Measurements from ENCODE around the gene DAP. TPM values are rescaled to one million over a fixed set of nuclear protein-coding genes. Genes with fewer than 3 reads are reported as not detected.
A peak's percentile ranks its signal among the peaks of the same experiment; 100 is the strongest.

DAP gene
- total and polyA plus RNA-seq, 9 donors: 23.4 to 72.6 (median 52.4) TPM

GRCh38 chr5:10747678-10748622 lies 13.1 kb downstream of the DAP start:
- 90% methylated on average over 3 of the region's 9 CpGs for WGBS (ENCODE audit: insufficient coverage)
- no peak overlapping the region for H3K27ac ChIP-seq (ENCODE audit: low read length)

GRCh38 chr5:10746711-10747110 lies 14.3 kb downstream of the DAP start:
- peak; percentile 43 for DNase-seq
- H3K27me3 ChIP-seq (ENCODE audit: control insufficient read depth, insufficient read depth, low read length): no peaks in the 10 kb centered on the region
- WGBS (ENCODE audit: insufficient coverage): 95% methylated on average over 3 of the region's 6 CpGs
- H3K4me1 ChIP-seq (ENCODE audit: control insufficient read depth, insufficient read depth, low read length): peaks cover 2% of the 10 kb centered on the region
- peaks cover 6% of the 10 kb centered on the region for H3K9me3 ChIP-seq (replicated peaks; ENCODE audit: control insufficient read depth, low read depth, low read length)
- H3K27ac ChIP-seq (ENCODE audit: low read length): no peak overlapping the region
- H3K36me3 ChIP-seq (ENCODE audit: control insufficient read depth, insufficient read depth, low read length): peaks cover 63% of the 10 kb centered on the region
- H3K4me3 ChIP-seq (ENCODE audit: low read length): no peak overlapping the region

More at GRCh38 chr5:10747678-10748622, 13.1 kb downstream of the DAP start:
- DNase-seq: no peak
- peaks cover 62% of the 10 kb centered on the region for H3K36me3 ChIP-seq (ENCODE audit: control insufficient read depth, insufficient read depth, low read length)
- no peaks in the 10 kb centered on the region for H3K27me3 ChIP-seq (ENCODE audit: control insufficient read depth, insufficient read depth, low read length)
- peaks cover 2% of the 10 kb centered on the region for H3K4me1 ChIP-seq (ENCODE audit: control insufficient read depth, insufficient read depth, low read length)
- H3K4me3 ChIP-seq (ENCODE audit: low read length): no peak overlapping the region
- H3K9me3 ChIP-seq (replicated peaks; ENCODE audit: control insufficient read depth, low read depth, low read length): peaks cover 4% of the 10 kb centered on the region

DNA sequence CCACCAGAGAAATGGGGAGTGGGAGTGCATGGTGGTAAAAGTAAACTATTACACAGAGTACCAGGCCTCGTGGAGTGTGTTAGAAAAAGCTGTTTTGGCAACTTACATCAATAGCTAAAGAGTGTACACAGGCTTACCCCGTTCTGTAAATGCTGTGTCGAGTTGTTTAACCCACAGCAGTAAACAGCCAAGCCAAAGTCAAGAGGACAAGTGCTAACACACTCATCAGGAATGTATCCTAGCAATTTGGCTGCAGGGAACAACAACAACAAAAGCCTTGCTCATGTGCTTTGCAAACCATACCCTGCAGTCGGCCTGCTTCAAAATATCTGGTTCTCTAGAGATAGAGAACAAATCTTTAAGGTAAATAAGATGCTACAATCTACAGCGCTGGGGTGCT lies 15.9 kb downstream of the DAP start:
- Histone ChIP-seq H3K27me3 (ENCODE audit: control insufficient read depth, insufficient read depth, low read length) (no peaks in the 10 kb centered on the region), H3K4me3 (ENCODE audit: low read length) (no peak overlapping the region), H3K9me3 (replicated peaks; ENCODE audit: control insufficient read depth, low read depth, low read length) (peaks cover 11% of the 10 kb centered on the region), H3K36me3 (ENCODE audit: control insufficient read depth, insufficient read depth, low read length) (peaks cover 61% of the 10 kb centered on the region), H3K27ac (ENCODE audit: low read length) (no peak overlapping the region), H3K4me1 (ENCODE audit: control insufficient read depth, insufficient read depth, low read length) (no peaks in the 10 kb centered on the region)
- no peak for DNase-seq
- no CpG with 5 or more reads among the region's 5 CpGs for WGBS (ENCODE audit: insufficient coverage)

DNA sequence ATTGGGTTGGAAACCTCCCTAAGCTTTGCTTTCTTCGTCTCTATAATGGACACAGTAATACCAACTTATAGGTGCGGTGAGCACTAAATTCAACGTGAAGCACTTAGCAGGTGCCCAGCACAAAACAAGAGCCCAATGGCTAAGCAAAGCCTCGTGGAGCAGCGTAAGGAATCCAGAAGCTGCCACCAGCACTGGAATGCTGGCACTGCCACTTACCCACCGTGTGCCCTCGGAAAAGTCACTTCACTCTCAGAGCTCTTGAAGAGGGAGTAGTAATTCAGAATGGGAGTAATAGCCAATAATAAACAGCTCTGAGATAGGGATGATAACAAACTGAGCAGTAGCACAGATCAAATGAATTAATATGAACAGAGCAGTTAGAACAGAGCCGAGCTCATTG lies 16.4 kb downstream of the DAP start:
- H3K4me1 ChIP-seq (ENCODE audit: control insufficient read depth, insufficient read depth, low read length): no peaks in the 10 kb centered on the region
- no peaks in the 10 kb centered on the region for H3K27me3 ChIP-seq (ENCODE audit: control insufficient read depth, insufficient read depth, low read length)
- no peak overlapping the region for H3K4me3 ChIP-seq (ENCODE audit: low read length)
- H3K27ac ChIP-seq (ENCODE audit: low read length): no peak overlapping the region
- H3K9me3 ChIP-seq (replicated peaks; ENCODE audit: control insufficient read depth, low read depth, low read length): peaks cover 14% of the 10 kb centered on the region
- WGBS (ENCODE audit: insufficient coverage): 93% methylated on average over 6 of the region's 8 CpGs
- DNase-seq: no peak
- peaks cover 56% of the 10 kb centered on the region for H3K36me3 ChIP-seq (ENCODE audit: control insufficient read depth, insufficient read depth, low read length)

DNA sequence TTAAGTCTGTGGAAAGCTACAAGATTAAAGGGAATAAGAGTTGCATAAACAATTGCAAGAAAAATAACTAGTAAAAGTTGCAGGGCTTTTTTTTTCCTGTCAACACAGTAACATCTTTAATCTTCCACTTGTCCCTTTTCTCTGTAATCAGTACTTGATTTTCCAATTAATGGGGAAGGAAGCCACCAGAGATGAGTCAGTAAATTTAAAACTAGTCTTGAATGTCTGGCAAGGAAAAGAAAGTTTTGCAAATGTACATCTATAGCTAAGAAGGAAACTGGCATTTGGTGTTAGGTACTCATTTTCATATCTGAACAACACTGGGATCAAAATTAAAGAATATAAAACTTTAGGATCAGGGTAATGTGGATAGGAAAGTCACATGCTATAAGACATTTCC lies 17.1 kb downstream of the DAP start:
- H3K36me3 ChIP-seq (ENCODE audit: control insufficient read depth, insufficient read depth, low read length): peaks cover 50% of the 10 kb centered on the region
- H3K4me1 ChIP-seq (ENCODE audit: control insufficient read depth, insufficient read depth, low read length): no peaks in the 10 kb centered on the region
- no peaks in the 10 kb centered on the region for H3K27me3 ChIP-seq (ENCODE audit: control insufficient read depth, insufficient read depth, low read length)
- no peak overlapping the region for H3K4me3 ChIP-seq (ENCODE audit: low read length)
- H3K9me3 ChIP-seq (replicated peaks; ENCODE audit: control insufficient read depth, low read depth, low read length): peaks cover 14% of the 10 kb centered on the region
- no peak for DNase-seq
- no peak overlapping the region for H3K27ac ChIP-seq (ENCODE audit: low read length)

DNA sequence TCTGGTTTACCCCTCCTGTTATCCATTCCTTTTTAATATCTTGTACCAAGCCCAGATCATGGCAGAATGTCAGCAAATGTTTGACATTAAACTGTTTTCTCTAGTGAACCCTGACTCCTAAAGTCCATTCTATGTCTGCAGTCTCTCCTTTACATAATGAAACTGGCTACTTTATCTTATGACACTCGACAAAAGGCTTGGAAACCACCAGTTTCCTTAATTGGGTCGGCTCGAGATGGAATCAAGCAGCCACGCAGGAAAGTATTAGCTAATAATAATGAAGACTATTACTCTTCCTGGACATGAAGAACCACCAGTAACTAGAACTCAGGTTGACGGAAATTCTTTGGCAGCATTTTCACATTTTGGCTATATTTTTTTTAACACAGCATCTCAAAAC lies 17.5 kb downstream of the DAP start:
- no peaks in the 10 kb centered on the region for H3K4me1 ChIP-seq (ENCODE audit: control insufficient read depth, insufficient read depth, low read length)
- H3K27me3 ChIP-seq (ENCODE audit: control insufficient read depth, insufficient read depth, low read length): no peaks in the 10 kb centered on the region
- H3K36me3 ChIP-seq (ENCODE audit: control insufficient read depth, insufficient read depth, low read length): peaks cover 50% of the 10 kb centered on the region
- no peak overlapping the region for H3K27ac ChIP-seq (ENCODE audit: low read length)
- peaks cover 14% of the 10 kb centered on the region for H3K9me3 ChIP-seq (replicated peaks; ENCODE audit: control insufficient read depth, low read depth, low read length)
- no peak for DNase-seq
- no peak overlapping the region for H3K4me3 ChIP-seq (ENCODE audit: low read length)
- no CpG with 5 or more reads among the region's 5 CpGs for WGBS (ENCODE audit: insufficient coverage)

DNA sequence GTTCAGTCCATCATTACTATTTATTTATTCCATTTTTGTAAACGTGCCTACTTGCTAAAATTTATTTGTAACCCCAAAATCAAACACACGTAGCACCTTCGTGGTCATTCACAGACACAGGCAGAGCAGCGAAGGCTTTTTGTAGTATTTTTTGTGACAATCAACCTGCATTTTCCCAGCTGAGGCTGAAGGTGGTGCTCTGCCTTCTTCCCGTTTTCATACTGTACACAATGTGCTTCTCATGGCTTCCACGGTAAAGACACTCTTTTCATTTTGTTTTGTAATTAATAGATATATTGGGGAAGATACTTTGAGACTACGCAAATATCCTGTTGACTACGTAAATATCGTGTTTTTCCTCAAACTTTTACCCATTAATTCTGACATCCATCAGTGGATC lies 19.4 kb downstream of the DAP start:
- Histone ChIP-seq H3K4me1 (ENCODE audit: control insufficient read depth, insufficient read depth, low read length) (no peaks in the 10 kb centered on the region), H3K4me3 (ENCODE audit: low read length) (no peak overlapping the region), H3K9me3 (replicated peaks; ENCODE audit: control insufficient read depth, low read depth, low read length) (peaks cover 14% of the 10 kb centered on the region), H3K27ac (ENCODE audit: low read length) (no peak overlapping the region), H3K27me3 (ENCODE audit: control insufficient read depth, insufficient read depth, low read length) (no peaks in the 10 kb centered on the region), H3K36me3 (ENCODE audit: control insufficient read depth, insufficient read depth, low read length) (peaks cover 39% of the 10 kb centered on the region)
- no peak for DNase-seq
- no CpG with 5 or more reads among the region's 9 CpGs for WGBS (ENCODE audit: insufficient coverage)

DNA sequence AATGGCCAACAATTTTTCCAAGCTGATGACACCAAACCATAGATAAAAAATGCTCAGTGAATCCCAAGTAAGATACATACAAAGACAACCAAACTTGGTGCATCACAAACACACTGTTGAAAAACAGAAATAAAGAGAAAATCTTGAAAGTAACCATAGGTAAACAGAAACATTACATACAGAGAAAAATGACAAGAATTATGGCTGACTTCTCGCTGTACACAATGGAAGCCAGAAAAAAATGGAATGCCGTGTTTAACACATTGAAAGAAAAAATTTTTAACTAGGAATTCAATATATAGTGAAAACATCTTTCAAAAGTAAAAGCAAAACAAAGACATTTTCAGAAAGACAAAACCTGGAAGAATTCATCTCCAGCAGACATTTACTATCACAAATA lies 20.6 kb downstream of the DAP start:
- no peaks in the 10 kb centered on the region for H3K4me1 ChIP-seq (ENCODE audit: control insufficient read depth, insufficient read depth, low read length)
- WGBS (ENCODE audit: insufficient coverage): no CpG with 5 or more reads among the region's 2 CpGs
- peaks cover 14% of the 10 kb centered on the region for H3K9me3 ChIP-seq (replicated peaks; ENCODE audit: control insufficient read depth, low read depth, low read length)
- peaks cover 39% of the 10 kb centered on the region for H3K36me3 ChIP-seq (ENCODE audit: control insufficient read depth, insufficient read depth, low read length)
- no peak overlapping the region for H3K27ac ChIP-seq (ENCODE audit: low read length)
- no peaks in the 10 kb centered on the region for H3K27me3 ChIP-seq (ENCODE audit: control insufficient read depth, insufficient read depth, low read length)
- DNase-seq: no peak
- H3K4me3 ChIP-seq (ENCODE audit: low read length): no peak overlapping the region

- Histone ChIP-seq H3K4me1 (ENCODE audit: control insufficient read depth, insufficient read depth, low read length) (no peaks in the 10 kb centered on the region), H3K9me3 (replicated peaks; ENCODE audit: control insufficient read depth, low read depth, low read length) (peaks cover 10% of the 10 kb centered on the region), H3K4me3 (ENCODE audit: low read length) (no peak overlapping the region), H3K27ac (ENCODE audit: low read length) (no peak overlapping the region), H3K36me3 (ENCODE audit: control insufficient read depth, insufficient read depth, low read length) (peaks cover 25% of the 10 kb centered on the region), H3K27me3 (ENCODE audit: control insufficient read depth, insufficient read depth, low read length) (no peaks in the 10 kb centered on the region)
- DNase-seq: no peak
Observed at GRCh38 chr5:10737880-10738279, 23.2 kb downstream of the DAP start.

DNA sequence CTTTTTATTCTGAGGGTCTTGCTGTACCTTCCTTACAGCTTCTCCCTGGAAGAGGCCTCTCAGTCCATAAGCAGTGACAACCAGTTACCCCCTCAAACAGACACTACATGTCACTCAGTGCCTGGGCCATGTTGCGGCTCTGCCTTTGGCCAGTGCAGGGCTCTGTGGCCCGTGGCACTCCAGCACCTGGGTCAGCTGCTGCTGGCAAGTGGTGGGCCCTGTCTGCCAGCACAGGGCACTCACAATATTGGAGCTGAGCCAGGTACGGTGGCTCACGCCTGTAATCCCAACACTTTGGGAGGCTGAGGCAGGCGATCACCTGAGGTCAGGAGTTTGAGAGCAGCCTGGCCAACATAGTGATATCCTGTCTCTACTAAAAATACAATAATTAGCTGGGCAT lies 24.2 kb downstream of the DAP start:
- no peaks in the 10 kb centered on the region for H3K27me3 ChIP-seq (ENCODE audit: control insufficient read depth, insufficient read depth, low read length)
- no peaks in the 10 kb centered on the region for H3K4me1 ChIP-seq (ENCODE audit: control insufficient read depth, insufficient read depth, low read length)
- no peak overlapping the region for H3K27ac ChIP-seq (ENCODE audit: low read length)
- peaks cover 27% of the 10 kb centered on the region for H3K36me3 ChIP-seq (ENCODE audit: control insufficient read depth, insufficient read depth, low read length)
- WGBS (ENCODE audit: insufficient coverage): 98% methylated on average over 4 of the region's 5 CpGs
- no peak for DNase-seq
- no peak overlapping the region for H3K4me3 ChIP-seq (ENCODE audit: low read length)
- H3K9me3 ChIP-seq (replicated peaks; ENCODE audit: control insufficient read depth, low read depth, low read length): peaks cover 8% of the 10 kb centered on the region

Measured in muscle of leg (tissue), 11 donors.